ENCODE measurements around the gene TRAPPC3.

TRAPPC3 gene

GRCh38 chr1:36089393-36090121, 59.7 kb downstream of the TRAPPC3 start (continued):
- TF ChIP-seq ZNF114 (tag by site-specific recombination; IDR thresholded peaks at IDR 0.05), result no peak
- TF ChIP-seq ZFP37 (tag by site-specific recombination; IDR thresholded peaks at IDR 0.05), result no peak
- TF ChIP-seq SCRT2 (tag by site-specific recombination; IDR thresholded peaks at IDR 0.05), result no peak
- no peak for TF ChIP-seq ZNF404 (tag by site-specific recombination; IDR thresholded peaks at IDR 0.05)
- TF ChIP-seq ZNF10 (tag by site-specific recombination; IDR thresholded peaks at IDR 0.05), result no peak
- TF ChIP-seq ZNF548 (tag by site-specific recombination; IDR thresholded peaks at IDR 0.05), result no peak
- no peak for TF ChIP-seq ZNF391 (tag by site-specific recombination; IDR thresholded peaks at IDR 0.05; ENCODE audit: borderline replicate concordance, low read depth)
- TF ChIP-seq ZNF785 (tag by site-specific recombination; IDR thresholded peaks at IDR 0.05), result no peak
- peak; percentile 42; the same call in 1 of the 2 replicates for TF ChIP-seq GFI1B (tag by site-specific recombination; IDR thresholded peaks at IDR 0.05)
- TF ChIP-seq MZF1 (tag by site-specific recombination; IDR thresholded peaks at IDR 0.05; ENCODE audit: borderline replicate concordance), result no peak
- TF ChIP-seq, protein P1, sequence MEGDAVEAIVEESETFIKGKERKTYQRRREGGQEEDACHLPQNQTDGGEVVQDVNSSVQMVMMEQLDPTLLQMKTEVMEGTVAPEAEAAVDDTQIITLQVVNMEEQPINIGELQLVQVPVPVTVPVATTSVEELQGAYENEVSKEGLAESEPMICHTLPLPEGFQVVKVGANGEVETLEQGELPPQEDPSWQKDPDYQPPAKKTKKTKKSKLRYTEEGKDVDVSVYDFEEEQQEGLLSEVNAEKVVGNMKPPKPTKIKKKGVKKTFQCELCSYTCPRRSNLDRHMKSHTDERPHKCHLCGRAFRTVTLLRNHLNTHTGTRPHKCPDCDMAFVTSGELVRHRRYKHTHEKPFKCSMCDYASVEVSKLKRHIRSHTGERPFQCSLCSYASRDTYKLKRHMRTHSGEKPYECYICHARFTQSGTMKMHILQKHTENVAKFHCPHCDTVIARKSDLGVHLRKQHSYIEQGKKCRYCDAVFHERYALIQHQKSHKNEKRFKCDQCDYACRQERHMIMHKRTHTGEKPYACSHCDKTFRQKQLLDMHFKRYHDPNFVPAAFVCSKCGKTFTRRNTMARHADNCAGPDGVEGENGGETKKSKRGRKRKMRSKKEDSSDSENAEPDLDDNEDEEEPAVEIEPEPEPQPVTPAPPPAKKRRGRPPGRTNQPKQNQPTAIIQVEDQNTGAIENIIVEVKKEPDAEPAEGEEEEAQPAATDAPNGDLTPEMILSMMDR (tag by site-specific recombination; IDR thresholded peaks at IDR 0.05), result no peak
- TF ChIP-seq, protein P2, sequence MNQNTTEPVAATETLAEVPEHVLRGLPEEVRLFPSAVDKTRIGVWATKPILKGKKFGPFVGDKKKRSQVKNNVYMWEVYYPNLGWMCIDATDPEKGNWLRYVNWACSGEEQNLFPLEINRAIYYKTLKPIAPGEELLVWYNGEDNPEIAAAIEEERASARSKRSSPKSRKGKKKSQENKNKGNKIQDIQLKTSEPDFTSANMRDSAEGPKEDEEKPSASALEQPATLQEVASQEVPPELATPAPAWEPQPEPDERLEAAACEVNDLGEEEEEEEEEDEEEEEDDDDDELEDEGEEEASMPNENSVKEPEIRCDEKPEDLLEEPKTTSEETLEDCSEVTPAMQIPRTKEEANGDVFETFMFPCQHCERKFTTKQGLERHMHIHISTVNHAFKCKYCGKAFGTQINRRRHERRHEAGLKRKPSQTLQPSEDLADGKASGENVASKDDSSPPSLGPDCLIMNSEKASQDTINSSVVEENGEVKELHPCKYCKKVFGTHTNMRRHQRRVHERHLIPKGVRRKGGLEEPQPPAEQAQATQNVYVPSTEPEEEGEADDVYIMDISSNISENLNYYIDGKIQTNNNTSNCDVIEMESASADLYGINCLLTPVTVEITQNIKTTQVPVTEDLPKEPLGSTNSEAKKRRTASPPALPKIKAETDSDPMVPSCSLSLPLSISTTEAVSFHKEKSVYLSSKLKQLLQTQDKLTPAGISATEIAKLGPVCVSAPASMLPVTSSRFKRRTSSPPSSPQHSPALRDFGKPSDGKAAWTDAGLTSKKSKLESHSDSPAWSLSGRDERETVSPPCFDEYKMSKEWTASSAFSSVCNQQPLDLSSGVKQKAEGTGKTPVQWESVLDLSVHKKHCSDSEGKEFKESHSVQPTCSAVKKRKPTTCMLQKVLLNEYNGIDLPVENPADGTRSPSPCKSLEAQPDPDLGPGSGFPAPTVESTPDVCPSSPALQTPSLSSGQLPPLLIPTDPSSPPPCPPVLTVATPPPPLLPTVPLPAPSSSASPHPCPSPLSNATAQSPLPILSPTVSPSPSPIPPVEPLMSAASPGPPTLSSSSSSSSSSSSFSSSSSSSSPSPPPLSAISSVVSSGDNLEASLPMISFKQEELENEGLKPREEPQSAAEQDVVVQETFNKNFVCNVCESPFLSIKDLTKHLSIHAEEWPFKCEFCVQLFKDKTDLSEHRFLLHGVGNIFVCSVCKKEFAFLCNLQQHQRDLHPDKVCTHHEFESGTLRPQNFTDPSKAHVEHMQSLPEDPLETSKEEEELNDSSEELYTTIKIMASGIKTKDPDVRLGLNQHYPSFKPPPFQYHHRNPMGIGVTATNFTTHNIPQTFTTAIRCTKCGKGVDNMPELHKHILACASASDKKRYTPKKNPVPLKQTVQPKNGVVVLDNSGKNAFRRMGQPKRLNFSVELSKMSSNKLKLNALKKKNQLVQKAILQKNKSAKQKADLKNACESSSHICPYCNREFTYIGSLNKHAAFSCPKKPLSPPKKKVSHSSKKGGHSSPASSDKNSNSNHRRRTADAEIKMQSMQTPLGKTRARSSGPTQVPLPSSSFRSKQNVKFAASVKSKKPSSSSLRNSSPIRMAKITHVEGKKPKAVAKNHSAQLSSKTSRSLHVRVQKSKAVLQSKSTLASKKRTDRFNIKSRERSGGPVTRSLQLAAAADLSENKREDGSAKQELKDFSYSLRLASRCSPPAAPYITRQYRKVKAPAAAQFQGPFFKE (tag by site-specific recombination; IDR thresholded peaks at IDR 0.05; ENCODE audit: borderline replicate concordance), result no peak
- no peak for TF ChIP-seq ZNF555 (tag by site-specific recombination; conservative IDR thresholded peaks at IDR 0.05)
- peak; percentile 50 for TF ChIP-seq ZFHX2 (tag by site-specific recombination; conservative IDR thresholded peaks at IDR 0.05)
- TF ChIP-seq, protein P3, sequence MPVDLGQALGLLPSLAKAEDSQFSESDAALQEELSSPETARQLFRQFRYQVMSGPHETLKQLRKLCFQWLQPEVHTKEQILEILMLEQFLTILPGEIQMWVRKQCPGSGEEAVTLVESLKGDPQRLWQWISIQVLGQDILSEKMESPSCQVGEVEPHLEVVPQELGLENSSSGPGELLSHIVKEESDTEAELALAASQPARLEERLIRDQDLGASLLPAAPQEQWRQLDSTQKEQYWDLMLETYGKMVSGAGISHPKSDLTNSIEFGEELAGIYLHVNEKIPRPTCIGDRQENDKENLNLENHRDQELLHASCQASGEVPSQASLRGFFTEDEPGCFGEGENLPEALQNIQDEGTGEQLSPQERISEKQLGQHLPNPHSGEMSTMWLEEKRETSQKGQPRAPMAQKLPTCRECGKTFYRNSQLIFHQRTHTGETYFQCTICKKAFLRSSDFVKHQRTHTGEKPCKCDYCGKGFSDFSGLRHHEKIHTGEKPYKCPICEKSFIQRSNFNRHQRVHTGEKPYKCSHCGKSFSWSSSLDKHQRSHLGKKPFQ (tag by site-specific recombination; IDR thresholded peaks at IDR 0.05), result no peak
- no peak for TF ChIP-seq MEIS1 (CRISPR knock-in tag; IDR thresholded peaks at IDR 0.05; ENCODE audit: borderline replicate concordance)
- TF ChIP-seq ZNF768 (tag by site-specific recombination; IDR thresholded peaks at IDR 0.05), result no peak
- no peak for TF ChIP-seq ZNF48 (tag by site-specific recombination; IDR thresholded peaks at IDR 0.05)
- no peak for TF ChIP-seq ZNF529 (tag by site-specific recombination; IDR thresholded peaks at IDR 0.05; ENCODE audit: insufficient replicate concordance)
- no peak for TF ChIP-seq ZBTB26 (tag by site-specific recombination; optimal IDR thresholded peaks at IDR 0.05)
- TF ChIP-seq ZNF514 (tag by site-specific recombination; IDR thresholded peaks at IDR 0.05), result no peak
- TF ChIP-seq ZNF843 (tag by site-specific recombination; IDR thresholded peaks at IDR 0.05), result no peak
- TF ChIP-seq GLI4 (tag by site-specific recombination; IDR thresholded peaks at IDR 0.05), result no peak
- TF ChIP-seq ZNF747 (tag by site-specific recombination; IDR thresholded peaks at IDR 0.05), result no peak
- no peak for TF ChIP-seq ZNF274 (IDR thresholded peaks at IDR 0.05; ENCODE audit: low read length)
- no peak for TF ChIP-seq ZNF274 (tag by site-specific recombination; IDR thresholded peaks at IDR 0.05; ENCODE audit: borderline replicate concordance)
- no peak for TF ChIP-seq ZNF792 (tag by site-specific recombination; IDR thresholded peaks at IDR 0.05)
- TF ChIP-seq ZSCAN4 (tag by site-specific recombination; IDR thresholded peaks at IDR 0.05), result no peak
- TF ChIP-seq ZBTB17 (tag by site-specific recombination; IDR thresholded peaks at IDR 0.05), result peak; percentile 15; the same call in 1 of the 2 replicates
